GM18873 (cell line): ENCODE measurements around the gene SOX4.
A peak's percentile ranks its signal among the peaks of the same experiment; 100 is the strongest.

Experiments
- ATAC-seq: cut with Tn5 transposase; IDR thresholded peaks from one replicate; pipeline ENCODE4 v1.9.1; 2021; ENCODE audit warnings: mild to moderate bottlenecking, moderate library complexity, moderate number of reproducible peaks; ENCODE audit not compliant: unreplicated experiment, low FRiP score

The SOX4 gene

DNA sequence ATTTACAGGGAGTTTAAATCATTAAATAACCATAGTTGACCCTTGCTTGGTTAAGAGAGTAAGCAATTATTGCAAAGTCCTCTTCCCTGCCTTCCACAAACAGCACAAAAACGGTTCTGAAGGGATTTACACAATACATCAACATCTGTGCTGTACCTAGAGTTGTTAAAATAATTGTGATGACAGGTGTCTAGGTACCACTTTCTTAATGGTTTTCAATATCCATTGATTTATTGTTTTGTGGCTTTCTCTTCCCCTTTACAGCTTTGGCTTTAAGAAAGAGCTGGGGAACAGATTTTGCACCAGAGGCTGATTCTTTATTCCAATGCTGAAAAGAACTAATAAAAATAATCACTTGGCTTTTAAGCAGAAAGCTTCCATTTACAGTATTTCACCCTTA is 598 bp upstream of the SOX4 start:
- ATAC-seq: no peak

DNA sequence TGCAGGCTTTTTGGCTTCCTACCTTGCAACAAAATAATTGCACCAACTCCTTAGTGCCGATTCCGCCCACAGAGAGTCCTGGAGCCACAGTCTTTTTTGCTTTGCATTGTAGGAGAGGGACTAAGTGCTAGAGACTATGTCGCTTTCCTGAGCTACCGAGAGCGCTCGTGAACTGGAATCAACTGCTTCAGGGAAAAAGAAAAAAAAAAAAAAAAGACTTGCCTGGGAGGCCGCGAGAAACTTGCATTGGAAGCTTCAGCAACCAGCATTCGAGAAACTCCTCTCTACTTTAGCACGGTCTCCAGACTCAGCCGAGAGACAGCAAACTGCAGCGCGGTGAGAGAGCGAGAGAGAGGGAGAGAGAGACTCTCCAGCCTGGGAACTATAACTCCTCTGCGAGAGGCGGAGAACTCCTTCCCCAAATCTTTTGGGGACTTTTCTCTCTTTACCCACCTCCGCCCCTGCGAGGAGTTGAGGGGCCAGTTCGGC is 420 bp downstream of the SOX4 start:
- ATAC-seq: no peak

DNA sequence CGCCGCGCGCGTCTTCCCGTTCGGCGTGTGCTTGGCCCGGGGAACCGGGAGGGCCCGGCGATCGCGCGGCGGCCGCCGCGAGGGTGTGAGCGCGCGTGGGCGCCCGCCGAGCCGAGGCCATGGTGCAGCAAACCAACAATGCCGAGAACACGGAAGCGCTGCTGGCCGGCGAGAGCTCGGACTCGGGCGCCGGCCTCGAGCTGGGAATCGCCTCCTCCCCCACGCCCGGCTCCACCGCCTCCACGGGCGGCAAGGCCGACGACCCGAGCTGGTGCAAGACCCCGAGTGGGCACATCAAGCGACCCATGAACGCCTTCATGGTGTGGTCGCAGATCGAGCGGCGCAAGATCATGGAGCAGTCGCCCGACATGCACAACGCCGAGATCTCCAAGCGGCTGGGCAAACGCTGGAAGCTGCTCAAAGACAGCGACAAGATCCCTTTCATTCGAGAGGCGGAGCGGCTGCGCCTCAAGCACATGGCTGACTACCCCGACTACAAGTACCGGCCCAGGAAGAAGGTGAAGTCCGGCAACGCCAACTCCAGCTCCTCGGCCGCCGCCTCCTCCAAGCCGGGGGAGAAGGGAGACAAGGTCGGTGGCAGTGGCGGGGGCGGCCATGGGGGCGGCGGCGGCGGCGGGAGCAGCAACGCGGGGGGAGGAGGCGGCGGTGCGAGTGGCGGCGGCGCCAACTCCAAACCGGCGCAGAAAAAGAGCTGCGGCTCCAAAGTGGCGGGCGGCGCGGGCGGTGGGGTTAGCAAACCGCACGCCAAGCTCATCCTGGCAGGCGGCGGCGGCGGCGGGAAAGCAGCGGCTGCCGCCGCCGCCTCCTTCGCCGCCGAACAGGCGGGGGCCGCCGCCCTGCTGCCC is 1.1 kb downstream of the SOX4 start:
- no peak for ATAC-seq

DNA sequence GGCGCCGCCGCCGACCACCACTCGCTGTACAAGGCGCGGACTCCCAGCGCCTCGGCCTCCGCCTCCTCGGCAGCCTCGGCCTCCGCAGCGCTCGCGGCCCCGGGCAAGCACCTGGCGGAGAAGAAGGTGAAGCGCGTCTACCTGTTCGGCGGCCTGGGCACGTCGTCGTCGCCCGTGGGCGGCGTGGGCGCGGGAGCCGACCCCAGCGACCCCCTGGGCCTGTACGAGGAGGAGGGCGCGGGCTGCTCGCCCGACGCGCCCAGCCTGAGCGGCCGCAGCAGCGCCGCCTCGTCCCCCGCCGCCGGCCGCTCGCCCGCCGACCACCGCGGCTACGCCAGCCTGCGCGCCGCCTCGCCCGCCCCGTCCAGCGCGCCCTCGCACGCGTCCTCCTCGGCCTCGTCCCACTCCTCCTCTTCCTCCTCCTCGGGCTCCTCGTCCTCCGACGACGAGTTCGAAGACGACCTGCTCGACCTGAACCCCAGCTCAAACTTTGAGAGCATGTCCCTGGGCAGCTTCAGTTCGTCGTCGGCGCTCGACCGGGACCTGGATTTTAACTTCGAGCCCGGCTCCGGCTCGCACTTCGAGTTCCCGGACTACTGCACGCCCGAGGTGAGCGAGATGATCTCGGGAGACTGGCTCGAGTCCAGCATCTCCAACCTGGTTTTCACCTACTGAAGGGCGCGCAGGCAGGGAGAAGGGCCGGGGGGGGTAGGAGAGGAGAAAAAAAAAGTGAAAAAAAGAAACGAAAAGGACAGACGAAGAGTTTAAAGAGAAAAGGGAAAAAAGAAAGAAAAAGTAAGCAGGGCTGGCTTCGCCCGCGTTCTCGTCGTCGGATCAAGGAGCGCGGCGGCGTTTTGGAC is 2.0 kb downstream of the SOX4 start:
- ATAC-seq: no peak

DNA sequence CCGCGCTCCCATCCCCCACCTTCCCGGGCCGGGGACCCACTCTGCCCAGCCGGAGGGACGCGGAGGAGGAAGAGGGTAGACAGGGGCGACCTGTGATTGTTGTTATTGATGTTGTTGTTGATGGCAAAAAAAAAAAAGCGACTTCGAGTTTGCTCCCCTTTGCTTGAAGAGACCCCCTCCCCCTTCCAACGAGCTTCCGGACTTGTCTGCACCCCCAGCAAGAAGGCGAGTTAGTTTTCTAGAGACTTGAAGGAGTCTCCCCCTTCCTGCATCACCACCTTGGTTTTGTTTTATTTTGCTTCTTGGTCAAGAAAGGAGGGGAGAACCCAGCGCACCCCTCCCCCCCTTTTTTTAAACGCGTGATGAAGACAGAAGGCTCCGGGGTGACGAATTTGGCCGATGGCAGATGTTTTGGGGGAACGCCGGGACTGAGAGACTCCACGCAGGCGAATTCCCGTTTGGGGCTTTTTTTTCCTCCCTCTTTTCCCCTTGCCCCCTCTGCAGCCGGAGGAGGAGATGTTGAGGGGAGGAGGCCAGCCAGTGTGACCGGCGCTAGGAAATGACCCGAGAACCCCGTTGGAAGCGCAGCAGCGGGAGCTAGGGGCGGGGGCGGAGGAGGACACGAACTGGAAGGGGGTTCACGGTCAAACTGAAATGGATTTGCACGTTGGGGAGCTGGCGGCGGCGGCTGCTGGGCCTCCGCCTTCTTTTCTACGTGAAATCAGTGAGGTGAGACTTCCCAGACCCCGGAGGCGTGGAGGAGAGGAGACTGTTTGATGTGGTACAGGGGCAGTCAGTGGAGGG is 2.8 kb downstream of the SOX4 start:
- ATAC-seq: no peak

DNA sequence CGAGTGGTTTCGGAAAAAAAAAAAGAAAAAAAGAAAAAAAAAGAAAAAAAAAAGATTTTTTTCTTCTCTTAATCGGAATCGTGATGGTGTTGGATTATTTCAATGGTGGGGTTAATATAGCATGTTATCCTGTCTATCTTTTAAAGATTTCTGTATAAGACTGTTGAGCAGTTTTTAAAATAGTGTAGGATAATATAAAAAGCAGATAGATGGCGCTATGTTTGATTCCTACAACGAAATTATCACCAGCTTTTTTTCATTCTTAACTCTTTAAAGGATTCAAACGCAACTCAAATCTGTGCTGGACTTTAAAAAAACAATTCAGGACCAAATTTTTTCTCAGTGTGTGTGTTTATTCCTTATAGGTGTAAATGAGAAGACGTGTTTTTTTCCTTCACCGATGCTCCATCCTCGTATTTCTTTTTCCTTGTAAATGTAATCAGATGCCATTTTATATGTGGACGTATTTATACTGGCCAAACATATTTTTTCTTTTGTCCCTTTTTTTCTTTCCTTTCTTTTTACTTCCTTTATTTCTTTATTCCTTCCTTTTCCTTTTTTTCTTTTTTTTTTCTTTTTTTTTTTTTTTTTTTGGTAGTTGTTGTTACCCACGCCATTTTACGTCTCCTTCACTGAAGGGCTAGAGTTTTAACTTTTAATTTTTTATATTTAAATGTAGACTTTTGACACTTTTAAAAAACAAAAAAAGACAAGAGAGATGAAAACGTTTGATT is 3.6 kb downstream of the SOX4 start:
- ATAC-seq: no peak

DNA sequence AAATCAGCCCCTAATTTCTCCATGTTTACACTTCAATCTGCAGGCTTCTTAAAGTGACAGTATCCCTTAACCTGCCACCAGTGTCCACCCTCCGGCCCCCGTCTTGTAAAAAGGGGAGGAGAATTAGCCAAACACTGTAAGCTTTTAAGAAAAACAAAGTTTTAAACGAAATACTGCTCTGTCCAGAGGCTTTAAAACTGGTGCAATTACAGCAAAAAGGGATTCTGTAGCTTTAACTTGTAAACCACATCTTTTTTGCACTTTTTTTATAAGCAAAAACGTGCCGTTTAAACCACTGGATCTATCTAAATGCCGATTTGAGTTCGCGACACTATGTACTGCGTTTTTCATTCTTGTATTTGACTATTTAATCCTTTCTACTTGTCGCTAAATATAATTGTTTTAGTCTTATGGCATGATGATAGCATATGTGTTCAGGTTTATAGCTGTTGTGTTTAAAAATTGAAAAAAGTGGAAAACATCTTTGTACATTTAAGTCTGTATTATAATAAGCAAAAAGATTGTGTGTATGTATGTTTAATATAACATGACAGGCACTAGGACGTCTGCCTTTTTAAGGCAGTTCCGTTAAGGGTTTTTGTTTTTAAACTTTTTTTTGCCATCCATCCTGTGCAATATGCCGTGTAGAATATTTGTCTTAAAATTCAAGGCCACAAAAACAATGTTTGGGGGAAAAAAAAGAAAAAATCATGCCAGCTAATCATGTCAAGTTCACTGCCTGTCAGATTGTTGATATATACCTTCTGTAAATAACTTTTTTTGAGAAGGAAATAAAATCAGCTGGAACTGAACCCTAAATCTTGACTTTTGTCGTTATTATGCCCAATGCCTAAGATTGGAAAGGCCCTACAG is 4.5 kb downstream of the SOX4 start:
- no peak for ATAC-seq

DNA sequence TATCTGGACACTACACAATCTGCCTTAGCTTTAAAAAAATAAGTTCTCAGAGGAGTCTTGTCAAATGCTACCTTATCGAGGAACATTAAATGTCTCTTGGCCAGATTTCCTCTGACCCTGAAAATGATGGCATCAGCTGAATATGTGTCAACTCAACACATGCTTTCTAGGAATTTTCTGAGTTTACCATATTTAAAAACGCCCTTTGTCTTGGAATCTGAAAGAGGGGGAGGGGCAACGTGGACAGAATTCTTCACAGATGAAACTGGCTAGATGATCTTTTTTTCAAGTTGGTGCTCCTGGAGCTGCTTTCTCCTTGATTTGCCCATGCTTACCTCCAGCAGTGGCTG is 5.1 kb downstream of the SOX4 start:
- ATAC-seq: no peak

DNA sequence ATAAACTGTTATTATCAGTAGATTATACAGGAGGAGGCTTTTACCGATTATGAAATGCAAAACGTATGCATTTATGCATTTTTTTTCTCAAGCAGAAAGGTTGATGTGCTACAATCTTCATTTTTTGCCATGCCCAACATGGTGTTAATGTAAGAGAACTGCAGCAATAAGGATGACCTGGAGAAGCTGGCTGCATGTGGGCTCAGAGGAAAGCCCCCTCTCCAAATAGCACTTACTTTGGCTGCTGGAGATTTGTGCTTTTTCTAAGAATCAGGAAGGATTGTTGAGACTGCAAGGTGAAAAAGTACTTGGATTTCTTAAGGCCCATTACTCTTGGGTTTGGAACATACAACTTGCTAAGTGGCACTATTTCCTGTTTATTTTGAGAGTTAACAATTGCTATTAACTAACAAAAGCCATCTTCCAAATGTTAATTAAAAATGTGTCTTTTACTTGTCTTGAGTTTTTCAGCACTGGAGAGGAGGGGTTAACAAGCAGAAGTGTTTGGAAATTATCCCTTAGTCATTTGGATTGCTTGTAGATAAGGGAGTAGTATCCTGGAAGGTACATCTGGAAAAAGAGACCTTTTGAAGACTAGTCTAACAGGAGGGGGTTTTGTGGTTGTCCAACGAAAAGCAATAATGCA is 5.6 kb downstream of the SOX4 start:
- ATAC-seq: no peak

DNA sequence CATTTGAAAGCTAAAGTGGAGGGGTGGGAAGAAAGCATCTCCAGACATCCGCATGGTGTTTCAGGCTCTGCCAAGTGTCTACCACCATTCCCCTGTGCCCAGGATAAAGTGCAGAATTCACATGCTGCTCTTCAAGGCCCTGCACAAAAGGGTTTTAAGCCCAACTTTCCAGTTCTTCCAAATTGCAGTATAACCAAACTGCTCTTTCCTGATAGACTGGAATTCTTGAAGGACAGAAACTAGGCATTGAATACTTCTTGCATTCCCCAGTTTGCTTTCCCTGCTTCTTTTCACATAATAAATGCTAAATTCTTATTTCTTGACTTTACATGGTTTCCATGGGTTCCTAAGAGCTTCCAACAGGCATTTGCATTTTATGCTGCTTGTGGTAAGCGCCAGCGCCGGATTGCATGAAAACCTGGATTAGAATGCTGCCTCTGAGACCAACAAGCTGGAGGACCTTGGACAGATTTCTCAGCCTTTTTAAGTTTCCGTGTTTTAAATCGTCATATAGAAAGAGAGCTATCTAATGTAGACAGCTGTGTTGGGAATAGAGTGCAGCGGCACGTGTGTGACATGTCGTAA is 7.9 kb downstream of the SOX4 start:
- no peak for ATAC-seq

DNA sequence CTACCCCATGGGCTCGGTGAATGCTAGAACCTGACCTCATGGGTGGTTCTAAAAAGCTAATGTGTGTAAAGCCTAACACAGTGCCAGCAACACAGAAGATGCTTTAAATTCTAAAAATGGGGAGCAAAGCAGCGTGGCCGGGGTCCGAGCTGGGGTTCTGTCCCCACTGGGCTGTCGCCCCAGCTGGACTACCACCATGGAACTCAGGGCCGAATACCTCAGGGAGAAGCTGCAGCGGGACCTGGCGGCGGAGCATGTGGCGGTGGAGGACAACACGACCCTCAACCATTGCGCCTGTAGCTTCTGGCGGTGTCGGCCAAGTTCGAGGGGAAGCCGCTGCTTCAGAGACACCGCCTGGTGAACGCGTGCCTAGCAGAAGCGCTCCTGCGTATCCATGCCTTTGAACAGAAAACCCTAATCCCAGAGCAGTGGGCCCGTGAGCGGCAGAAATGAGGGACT is 8.4 kb downstream of the SOX4 start:
- ATAC-seq: no peak

DNA sequence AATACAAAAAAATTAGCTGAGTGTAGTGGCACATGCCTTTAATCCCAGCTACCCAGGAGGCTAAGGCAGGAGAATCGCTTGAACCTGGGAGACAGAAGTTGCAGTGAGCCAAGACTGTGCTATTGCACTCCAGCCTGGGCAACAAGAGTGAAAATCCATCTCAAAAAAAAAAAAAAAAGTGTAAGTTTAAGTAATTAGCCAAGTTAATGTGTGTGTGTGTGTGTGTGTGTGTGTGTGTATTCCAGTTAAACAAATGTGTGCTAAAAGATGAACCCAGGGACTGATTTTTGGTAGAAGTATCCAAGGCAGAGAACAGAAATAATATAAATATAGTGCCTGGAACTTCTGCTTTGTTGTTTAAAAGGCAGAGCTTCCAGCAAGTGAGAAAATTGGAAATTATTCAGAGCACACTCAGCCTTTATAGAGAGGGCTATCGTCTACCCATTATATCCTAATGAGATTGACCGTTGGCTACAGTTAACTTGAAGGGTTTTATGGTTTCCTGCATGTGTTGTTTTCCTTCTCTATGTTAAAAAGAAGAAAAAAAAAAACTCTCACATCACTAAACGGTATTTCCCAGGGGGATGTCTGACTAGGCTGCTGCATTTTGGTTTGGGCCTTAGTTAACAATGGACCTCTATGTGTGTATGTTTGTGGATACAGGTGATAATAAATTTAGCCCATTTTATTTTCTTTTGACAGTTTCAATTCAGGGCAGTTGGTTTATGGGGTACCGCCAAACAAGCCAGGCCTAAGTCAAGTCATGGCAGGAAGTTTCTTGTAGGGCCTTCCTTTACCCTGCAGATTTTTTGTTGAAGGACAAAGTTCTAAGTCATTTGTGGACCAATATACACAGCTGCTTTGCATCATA is 9.8 kb downstream of the SOX4 start:
- peak; percentile 46 for ATAC-seq

DNA sequence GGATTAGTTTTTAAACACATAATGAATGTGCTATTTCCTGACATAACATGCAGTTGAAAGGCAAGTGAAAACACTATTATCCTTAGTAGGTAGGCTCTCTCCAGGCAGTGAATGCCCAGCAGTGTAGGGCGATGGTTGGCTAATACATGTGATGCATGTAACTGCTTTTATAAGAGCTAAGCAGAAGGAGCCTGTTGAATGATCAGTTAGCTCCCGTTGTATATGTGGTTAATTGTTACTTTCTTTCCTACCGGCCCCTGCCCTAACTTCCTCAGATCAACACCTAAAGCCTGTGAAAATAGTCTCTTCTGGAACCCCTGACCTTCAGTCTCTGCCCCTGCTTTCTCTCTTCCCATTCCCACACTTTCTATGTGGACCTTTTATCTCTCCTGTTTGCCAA is 10.5 kb downstream of the SOX4 start:
- ATAC-seq: no peak

DNA sequence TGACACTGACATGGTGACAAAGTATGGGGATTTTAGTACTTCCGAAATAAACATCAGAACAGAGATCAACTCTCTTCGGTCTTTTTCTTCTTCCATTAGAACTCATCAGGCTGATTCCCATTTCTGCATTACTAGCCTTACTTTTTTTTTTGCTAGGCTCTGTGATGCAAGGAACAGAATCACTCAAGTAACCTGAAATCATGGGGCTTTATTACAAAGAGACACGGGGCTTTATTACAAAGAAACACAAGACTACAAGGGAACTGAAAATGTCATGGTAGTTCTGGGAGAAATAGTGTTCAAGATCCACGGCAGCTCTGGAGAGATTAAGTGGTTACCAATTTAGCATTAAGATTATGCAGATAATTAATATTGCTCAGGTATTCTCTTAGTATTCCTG is 11.6 kb downstream of the SOX4 start:
- ATAC-seq: no peak

DNA sequence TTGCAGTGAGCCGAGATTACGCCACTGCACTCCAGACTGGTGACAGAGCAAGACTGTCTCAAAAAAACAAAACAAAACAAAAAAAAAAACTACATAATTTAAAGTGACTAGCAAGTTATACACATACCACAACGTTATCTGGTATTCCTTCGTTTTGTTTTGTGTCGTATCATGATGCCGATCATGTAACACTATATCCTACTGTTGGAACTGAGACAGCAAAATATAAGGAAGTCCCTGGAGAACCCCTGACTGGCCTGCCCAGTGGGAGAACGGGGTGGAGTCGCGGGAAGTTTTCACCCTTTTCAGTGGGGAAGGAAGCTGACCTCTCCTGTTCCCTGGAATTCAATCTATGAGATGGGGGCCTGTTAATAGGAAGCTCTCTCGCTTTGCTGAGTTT is 15.1 kb downstream of the SOX4 start:
- ATAC-seq: no peak

DNA sequence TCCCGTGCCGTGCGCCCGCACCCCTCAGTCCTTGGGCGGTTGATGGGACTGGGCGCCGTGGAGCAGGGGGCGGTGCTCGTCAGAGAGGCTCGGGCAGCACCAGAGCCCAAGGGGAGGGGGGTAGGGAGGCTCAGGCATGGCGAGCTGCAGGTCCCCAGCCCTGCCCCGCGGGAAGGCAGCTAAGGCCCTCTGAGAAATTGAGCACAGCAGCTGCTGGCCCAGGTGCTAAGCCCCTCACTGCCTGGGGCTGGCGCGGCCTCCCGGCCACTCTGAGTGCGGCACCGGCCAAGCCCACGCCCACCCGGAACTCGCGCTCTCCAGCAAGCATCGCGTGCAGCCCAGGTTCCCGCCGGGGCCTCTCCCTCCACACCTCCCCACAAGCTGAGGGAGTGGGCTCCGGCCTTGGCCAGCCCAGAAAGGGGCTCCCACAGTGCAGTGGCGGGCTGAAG is 16.4 kb downstream of the SOX4 start:
- no peak for ATAC-seq

DNA sequence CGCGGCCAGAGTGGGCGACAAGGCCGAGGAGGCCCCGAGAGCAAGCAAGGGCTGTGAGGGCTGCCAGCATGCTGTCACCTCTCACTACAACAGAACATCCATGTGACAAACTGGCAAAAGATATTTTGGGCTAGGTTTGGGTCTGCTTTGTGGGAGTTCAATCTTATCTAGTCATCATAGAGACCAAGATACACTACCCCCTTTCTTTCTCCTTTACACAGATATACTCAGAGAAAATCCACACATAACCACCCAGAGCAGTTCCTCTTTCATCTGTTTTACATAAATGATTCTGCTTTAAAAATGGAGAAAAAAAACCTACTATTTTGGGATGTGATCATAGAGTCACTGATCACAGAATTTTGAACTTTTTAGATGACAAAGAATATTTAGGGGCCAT is 16.8 kb downstream of the SOX4 start:
- ATAC-seq: peak; percentile 66
